Heart left ventricle (tissue), 16 donors: ENCODE measurements around the gene RBM20. TPM values are rescaled to one million over a fixed set of nuclear protein-coding genes. Genes with fewer than 3 reads are reported as not detected.
A peak's percentile ranks its signal among the peaks of the same experiment; 100 is the strongest.

Source experiments
- ATAC-seq, 4 donors: fragments of 200-7000 bp; cut with Tn5 transposase; one replicate each; pipeline ENCODE4 v1.9.1; 2020 to 2022; ENCODE audit warnings: moderate library complexity in 4 of 4, mild to moderate bottlenecking in 3 of 4, moderate number of reproducible peaks in 1 of 4
- DNase-seq, 5 donors: peaks; one replicate each; pipeline ENCODE4 v3.0.0-alpha.2; 2020
- H3K27ac ChIP-seq, 12 donors: fragments of 200-600 bp; sonication (generic) in 4 of 12; one replicate each; pipeline versions ENCODE4 v1.5.0 to v1.8.0; 2016 to 2022; ENCODE audit warnings: mild to moderate bottlenecking in 2 of 12
- H3K27me3 ChIP-seq, 9 donors: fragments of 200-600 bp; sonication (generic) in 2 of 9; one replicate each; pipeline versions ENCODE4 v1.5.1 to v1.8.0; 2016 to 2022; ENCODE audit warnings: mild to moderate bottlenecking in 3 of 9
- H3K36me3 ChIP-seq, 9 donors: fragments of 200-600 bp; sonication (generic) in 2 of 9; one replicate each; pipeline versions ENCODE4 v1.5.0 to v1.8.0; 2018 to 2022; ENCODE audit warnings: mild to moderate bottlenecking in 2 of 9
- H3K4me1 ChIP-seq, 12 donors: fragments of 200-600 bp; sonication (generic) in 4 of 12; one replicate each; pipeline versions ENCODE4 v1.5.0 to v1.8.0; 2016 to 2022; ENCODE audit warnings: mild to moderate bottlenecking in 3 of 12
- H3K4me3 ChIP-seq, 12 donors: fragments of 200-600 bp; sonication (generic) in 4 of 12; one replicate each; pipeline versions ENCODE4 v1.5.0 to v1.8.0; 2017 to 2022; ENCODE audit warnings: mild to moderate bottlenecking in 9 of 12, moderate library complexity in 4 of 12
- H3K9me3 ChIP-seq, 12 donors: fragments of 200-600 bp; sonication (generic) in 4 of 12; one replicate each; pipeline versions ENCODE4 v1.5.0 to v1.8.0; 2016 to 2022; ENCODE audit warnings: mild to moderate bottlenecking in 1 of 12
- CTCF ChIP-seq, 12 donors: fragments of 200-600 bp; sonication (generic) in 4 of 12; IDR thresholded peaks; one replicate each; pipeline versions ENCODE4 v1.5.0 to v1.8.0; 2018 to 2022; ENCODE audit warnings: antibody characterized with exemption in 12 of 12, mild to moderate bottlenecking in 5 of 12
- POLR2A ChIP-seq, 2 donors: fragments of 450-650 bp; IDR thresholded peaks; one replicate each; pipeline ENCODE4 v1.6.1; 2017; ENCODE audit warnings: antibody characterized with exemption in 2 of 2, mild to moderate bottlenecking in 2 of 2, moderate library complexity in 2 of 2
- WGBS, 4 donors: extraction: QIAGEN DNeasy Blood & Tissue Kit in 2 of 4; methylation state at CpG; one replicate each; pipeline versions ENCODE4 v1.1.5 to v1.1.7; 2013 to 2018; 5-methylcytosine and 5-hydroxymethylcytosine counted together
- intact Hi-C, 10 donors: fragments of 100-400 bp; cut with DNase I; formaldehyde crosslinking; loops; one replicate each; pipeline versions ENCODE4 v1.11.1 to v1.14.2; 2022
- polyA plus RNA-seq, 2 donors: library from polyadenylated mRNA; stranded (reverse); fragments of 200-250 nt; gene quantifications; one replicate each; pipeline ENCODE4 v1.2.3, GENCODE V29; 2013
- total RNA-seq, 9 donors: library from RNA; depleted of rRNA in 2 of 9; stranded (reverse); fragments of >200 nt in 2 of 9; fragmentation: NEBNext Ultra II Directional in 3 of 9; extraction: Animal tissue kit (Norgen Biotek cat#: 25700) in 3 of 9; gene quantifications; one replicate each; pipeline versions ENCODE4 v1.1.0 to v1.2.4, GENCODE V29; 2016 to 2023
- donor health status: ischemic (EF 13 %, LVEDD 7.1; RV severe dilation, severe dysfunction).
- donor health status: healthy with polysubstance abuse.
- donor health status: DM: no; HTN: yes; CAD: no.
- donor health status: DM: no; HTN: no; CAD: no.
- donor health status: ischemic (EF 25% LVEDD 6.9; RV normal size, moderate dysfunction).
- donor health status: ischemic (EF 25% LVEDD 5.7; RV mildly dilated, moderate dysfunction).
- donor health status: healthy.
- donor health status: DM: yes; HTN: yes; CAD: no.
- donor health status: ischemic (EF 35%, LVEDD 5.7; RV mildly dilated, moderate dysfunction).
- donor health status: nonischemic (EF 11% LVEDD 7.7; RV severe dilation, severe dysfunction).
- donor health status: DM: yes; HTN: yes; CAD: no.
- donor health status: PGD.
- donor health status: ischemic (EF 29% LVEDD 5.4; RV normal size, mild dysfunction).
- donor health status: nonischemic (EF 23%, LVEDD 6.1; RV moderate dilation, normal function).

Gene RBM20
- total and polyA plus RNA-seq, 11 donors: 29.9 to 152 (median 91.2) TPM

DNA sequence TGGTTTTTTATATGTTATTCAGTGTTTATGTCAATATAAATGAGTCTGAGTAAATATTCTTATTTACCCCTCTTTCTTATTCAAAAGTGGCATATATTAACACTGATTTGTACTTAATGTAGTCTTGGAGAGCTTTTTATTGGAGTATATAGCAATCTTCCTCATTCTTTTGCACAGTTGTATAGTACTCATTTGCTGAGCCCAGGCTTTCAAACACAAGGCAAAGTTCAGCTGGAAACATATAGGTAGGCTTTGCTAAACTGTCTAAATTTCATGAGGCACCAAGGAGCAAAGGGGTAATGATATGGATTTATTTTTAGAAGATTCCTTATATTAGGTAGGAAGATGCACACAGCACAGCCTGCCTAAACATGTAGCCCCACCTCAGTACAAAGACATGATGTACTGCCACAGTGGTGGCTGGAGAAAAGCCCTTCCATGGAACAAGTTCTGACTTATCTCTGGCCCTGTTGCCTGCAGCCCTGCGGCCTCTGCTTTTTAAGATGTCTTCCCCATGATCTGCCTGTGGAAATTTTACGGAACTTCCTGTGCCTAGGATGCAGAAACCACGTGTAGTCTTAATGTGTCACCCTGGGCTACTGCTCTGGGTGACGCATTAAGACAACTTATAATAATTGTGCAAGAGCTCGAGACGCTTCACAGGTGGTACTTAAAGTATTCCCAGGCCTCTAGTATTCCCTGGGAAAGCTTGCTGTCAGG, 218.0 kb downstream of the RBM20 start:
- no peaks in the 10 kb centered on the region for H3K9me3 ChIP-seq
- H3K27ac ChIP-seq: peak overlapping the region in 1 of 12 donors; percentile 99
- H3K27me3 ChIP-seq: no peaks in the 10 kb centered on the region
- no peak overlapping the region for H3K4me3 ChIP-seq
- H3K4me1 ChIP-seq: peaks cover 2 to 99% (median 35%) of the 10 kb centered on the region in 12 donors
- TF ChIP-seq CTCF (IDR thresholded peaks at IDR 0.05): no peak
- no peak for TF ChIP-seq POLR2A (IDR thresholded peaks at IDR 0.05)
- DNase-seq (no peak), ATAC-seq (no peak)
- 85 to 89% (median 88%) methylated on average over 6 of the region's 6 CpGs for WGBS, 4 donors
- intact Hi-C loops: loop anchor here in 1 of 10 donors (10.0 kb wide), 1 partner anchor 57 kb away; no protein-coding TSS in a partner anchor
- H3K36me3 ChIP-seq: no peaks in the 10 kb centered on the region

GRCh38 chr10:110862961-110863360, 218.8 kb downstream of the RBM20 start:
- no peak for DNase-seq
- ATAC-seq: no peak
- H3K27ac ChIP-seq: peak overlapping the region in 1 of 12 donors; percentile 99
- H3K9me3 ChIP-seq: no peaks in the 10 kb centered on the region
- TF ChIP-seq CTCF (IDR thresholded peaks at IDR 0.05): no peak
- TF ChIP-seq POLR2A (IDR thresholded peaks at IDR 0.05): no peak
- WGBS, 4 donors: 88 to 92% (median 90%) methylated on average over 6 of the region's 6 CpGs
- intact Hi-C loops: loop anchor here in 1 of 10 donors (10.0 kb wide), 1 partner anchor 58 kb away; no protein-coding TSS in a partner anchor
- peaks cover 0 to 99% (median 26%) of the 10 kb centered on the region in 12 donors for H3K4me1 ChIP-seq
- no peak overlapping the region for H3K4me3 ChIP-seq
- no peaks in the 10 kb centered on the region for H3K36me3 ChIP-seq
- no peaks in the 10 kb centered on the region for H3K27me3 ChIP-seq

DNA sequence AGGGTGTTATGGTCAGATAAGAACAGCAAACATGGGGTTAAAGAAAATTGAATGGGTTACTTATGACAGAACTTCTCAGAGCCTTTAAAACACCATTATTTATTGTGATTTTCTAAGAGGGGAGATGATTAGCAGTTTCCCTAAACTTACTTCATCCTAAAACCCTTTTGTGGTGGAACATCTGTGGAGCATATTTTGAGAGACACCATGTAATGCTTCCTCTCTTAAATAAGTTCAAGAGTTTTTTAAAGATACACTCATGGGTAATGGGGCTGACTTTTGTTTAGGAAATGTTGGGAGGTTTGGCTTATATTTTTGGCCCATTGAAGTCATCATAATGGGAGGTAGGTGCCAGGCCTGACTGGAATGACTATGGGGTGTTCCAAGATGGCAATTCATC, 219.2 kb downstream of the RBM20 start:
- Histone ChIP-seq H3K27ac (peak overlapping the region in 1 of 12 donors; percentile 99), H3K9me3 (no peaks in the 10 kb centered on the region), H3K4me3 (no peak overlapping the region), H3K36me3 (no peaks in the 10 kb centered on the region), H3K27me3 (no peaks in the 10 kb centered on the region), H3K4me1 (peaks cover 0 to 99% (median 24%) of the 10 kb centered on the region in 12 donors)
- DNase-seq (no peak), ATAC-seq (no peak)
- TF ChIP-seq CTCF (IDR thresholded peaks at IDR 0.05) (no peak), POLR2A (IDR thresholded peaks at IDR 0.05) (no peak)
- intact Hi-C loops: loop anchor here in 1 of 10 donors (10.0 kb wide), 1 partner anchor 59 kb away; no protein-coding TSS in a partner anchor

- Histone ChIP-seq H3K27me3 (no peaks in the 10 kb centered on the region), H3K27ac (peak overlapping the region in 7 of 12 donors; percentile 5 to 99 (median 56)), H3K4me1 (peaks cover 0 to 99% (median 22%) of the 10 kb centered on the region in 12 donors), H3K9me3 (no peaks in the 10 kb centered on the region), H3K36me3 (no peaks in the 10 kb centered on the region), H3K4me3 (no peak overlapping the region)
- 93 to 100% (median 98%) methylated on average over 2 of the region's 2 CpGs for WGBS, 4 donors
- intact Hi-C loops: loop anchor here in 1 of 10 donors (10.0 kb wide), 1 partner anchor 59 kb away; no protein-coding TSS in a partner anchor
- no peak for TF ChIP-seq POLR2A (IDR thresholded peaks at IDR 0.05)
- TF ChIP-seq CTCF (IDR thresholded peaks at IDR 0.05): no peak
- ATAC-seq (no peak), DNase-seq (no peak)
Observed at GRCh38 chr10:110863956-110864355, 219.8 kb downstream of the RBM20 start.
